ENCODE data around the gene TAF1. TPM values are rescaled to one million over a fixed set of nuclear protein-coding genes. Genes with fewer than 3 reads are reported as not detected.

The TAF1 gene
- polyA plus RNA-seq, 1 donor (not counting 4 experiments of a cell fraction or from before 2014, with no cell fraction given), result 13.3 TPM

DNA sequence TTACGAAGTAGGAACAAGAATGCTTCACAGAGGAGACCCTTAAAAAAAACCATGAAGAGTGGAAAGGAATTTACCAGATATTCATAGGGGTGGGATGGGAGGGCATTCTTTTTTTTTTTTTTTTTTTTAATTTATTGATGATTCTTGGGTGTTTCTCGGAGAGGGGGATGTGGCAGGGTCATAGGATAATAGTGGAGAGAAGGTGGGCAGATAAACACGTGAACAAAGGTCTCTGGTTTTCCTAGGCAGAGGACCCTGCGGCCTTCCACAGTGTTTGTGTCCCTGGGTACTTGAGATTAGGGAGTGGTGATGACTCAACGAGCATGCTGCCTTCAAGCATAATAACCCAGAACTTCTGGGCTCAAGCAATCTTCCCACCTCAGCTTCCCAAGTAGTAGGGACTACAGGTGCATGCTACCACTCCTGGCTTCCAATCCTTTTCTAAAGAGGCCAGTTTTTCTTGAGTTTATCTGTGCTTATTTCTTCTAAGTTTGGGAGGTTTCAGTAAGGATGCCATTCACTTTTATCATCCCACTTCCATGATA is 100.9 kb downstream of the TAF1 start:
- no peak for TF ChIP-seq CTCF (optimal IDR thresholded peaks at IDR 0.05 in 1 of 3, IDR thresholded peaks at IDR 0.05 in 1 of 3, conservative IDR thresholded peaks at IDR 0.05 in 1 of 3; ENCODE audit: extremely low read depth in 1 of 3, insufficient read depth in 2 of 3, low read length in 3 of 3)
- no peak for TF ChIP-seq EZH2 (IDR thresholded peaks at IDR 0.05; ENCODE audit: low read length)
- no peak overlapping the region for H3K4me3 ChIP-seq (ENCODE audit: control insufficient read depth in 2 of 3, extremely low read depth in 1 of 3, insufficient read depth in 2 of 3, low read depth in 1 of 3, low read length in 3 of 3)
- H3K79me2 ChIP-seq (ENCODE audit: control insufficient read depth, insufficient read depth, low read length), result no peaks in the 10 kb centered on the region
- H3K36me3 ChIP-seq (ENCODE audit: control insufficient read depth in 2 of 2, extremely low read depth in 1 of 2, insufficient read depth in 2 of 2, low read length in 2 of 2), result peaks cover 0 to 5% of the 10 kb centered on the region in 2 experiments
- no peak overlapping the region for H3K9ac ChIP-seq (ENCODE audit: control insufficient read depth, extremely low read depth, insufficient read depth, low read length)
- no peaks in the 10 kb centered on the region for H3K9me1 ChIP-seq (ENCODE audit: control insufficient read depth, extremely low read depth, insufficient read depth, low read length)
- H3K27me3 ChIP-seq (ENCODE audit: control insufficient read depth, extremely low read depth, insufficient read depth, low read length), result no peaks in the 10 kb centered on the region
- dilution Hi-C loops (cut with MboI; ENCODE audit: extremely low pct_ligation_motif_present, low sequenced_read_pairs), result no loop called here
- no peaks in the 10 kb centered on the region for H4K20me1 ChIP-seq (ENCODE audit: control insufficient read depth, extremely low read depth, insufficient read depth, low read length)
- H3K9me3 ChIP-seq (ENCODE audit: control insufficient read depth, low read depth, low read length), result no peaks in the 10 kb centered on the region
- no peak overlapping the region for H3K27ac ChIP-seq (ENCODE audit: control insufficient read depth, insufficient read depth, low read length)
- H3K4me2 ChIP-seq (ENCODE audit: control insufficient read depth, extremely low read depth, insufficient read depth, low read depth, low read length), result no peak overlapping the region
- no peak overlapping the region for H2AFZ ChIP-seq (ENCODE audit: control insufficient read depth, low read length)
- no peak for DNase-seq (ENCODE audit: low read depth, low spot score)
- FAIRE-seq, result no peak
- no peaks in the 10 kb centered on the region for H3K4me1 ChIP-seq (ENCODE audit: control insufficient read depth, extremely low read depth, insufficient read depth, low read length)

GRCh38 chrX:71475785-71476540 is 109.8 kb downstream of the TAF1 start:
- H3K4me3 ChIP-seq (ENCODE audit: control insufficient read depth in 2 of 3, extremely low read depth in 1 of 3, insufficient read depth in 2 of 3, low read depth in 1 of 3, low read length in 3 of 3), result no peak overlapping the region
- no peaks in the 10 kb centered on the region for H3K9me1 ChIP-seq (ENCODE audit: control insufficient read depth, extremely low read depth, insufficient read depth, low read length)
- dilution Hi-C loops (cut with MboI; ENCODE audit: extremely low pct_ligation_motif_present, low sequenced_read_pairs), result no loop called here
- FAIRE-seq, result no peak
- no peaks in the 10 kb centered on the region for H3K4me1 ChIP-seq (ENCODE audit: control insufficient read depth, extremely low read depth, insufficient read depth, low read length)
- no peak overlapping the region for H3K4me2 ChIP-seq (ENCODE audit: control insufficient read depth, extremely low read depth, insufficient read depth, low read depth, low read length)
- H2AFZ ChIP-seq (ENCODE audit: control insufficient read depth, low read length), result no peak overlapping the region
- no peaks in the 10 kb centered on the region for H4K20me1 ChIP-seq (ENCODE audit: control insufficient read depth, extremely low read depth, insufficient read depth, low read length)
- no peak for DNase-seq (ENCODE audit: low read depth, low spot score)
- H3K9ac ChIP-seq (ENCODE audit: control insufficient read depth, extremely low read depth, insufficient read depth, low read length), result no peak overlapping the region
- H3K79me2 ChIP-seq (ENCODE audit: control insufficient read depth, insufficient read depth, low read length), result no peaks in the 10 kb centered on the region
- H3K27ac ChIP-seq (ENCODE audit: control insufficient read depth, insufficient read depth, low read length), result no peak overlapping the region
- no peaks in the 10 kb centered on the region for H3K36me3 ChIP-seq (ENCODE audit: control insufficient read depth in 2 of 2, extremely low read depth in 1 of 2, insufficient read depth in 2 of 2, low read length in 2 of 2)
- TF ChIP-seq EZH2 (IDR thresholded peaks at IDR 0.05; ENCODE audit: low read length), result no peak
- TF ChIP-seq CTCF (optimal IDR thresholded peaks at IDR 0.05 in 1 of 3, IDR thresholded peaks at IDR 0.05 in 1 of 3, conservative IDR thresholded peaks at IDR 0.05 in 1 of 3; ENCODE audit: extremely low read depth in 1 of 3, insufficient read depth in 2 of 3, low read length in 3 of 3), result no peak
- H3K9me3 ChIP-seq (ENCODE audit: control insufficient read depth, low read depth, low read length), result no peaks in the 10 kb centered on the region
- H3K27me3 ChIP-seq (ENCODE audit: control insufficient read depth, extremely low read depth, insufficient read depth, low read length), result no peaks in the 10 kb centered on the region
